ENCODE results near the gene DQX1.

- TF ChIP-seq RFX5 (IDR thresholded peaks at IDR 0.05; ENCODE audit: borderline replicate concordance, low read depth, low read length) (no peak), EP300 (IDR thresholded peaks at IDR 0.05; ENCODE audit: borderline replicate concordance in 1 of 2, low read depth in 2 of 2, low read length in 2 of 2) (no peak), CTCF (IDR thresholded peaks at IDR 0.05; ENCODE audit: control extremely low read depth in 1 of 3, insufficient read depth in 1 of 3, low read depth in 1 of 3, low read length in 3 of 3) (no peak), YY1 (IDR thresholded peaks at IDR 0.05; ENCODE audit: low read depth, low read length) (no peak), POLR2AphosphoS5 (IDR thresholded peaks at IDR 0.05; ENCODE audit: low read depth, low read length) (no peak), SP2 (IDR thresholded peaks at IDR 0.05; ENCODE audit: low read length) (no peak), POLR2A (IDR thresholded peaks at IDR 0.05; ENCODE audit: control extremely low read depth in 1 of 2, low read depth in 2 of 2, low read length in 2 of 2) (no peak), EZH2 (IDR thresholded peaks at IDR 0.05; ENCODE audit: low read depth, low read length, severe bottlenecking) (no peak), CEBPB (IDR thresholded peaks at IDR 0.05; ENCODE audit: low read depth, low read length) (no peak), TAF7 (optimal IDR thresholded peaks at IDR 0.05; ENCODE audit: borderline replicate concordance, low read depth, low read length) (no peak), BRCA1 (IDR thresholded peaks at IDR 0.05; ENCODE audit: low read depth, low read length) (no peak), CHD2 (IDR thresholded peaks at IDR 0.05; ENCODE audit: low read length) (no peak), RBBP5 (IDR thresholded peaks at IDR 0.05; ENCODE audit: borderline replicate concordance, low read depth, low read length) (no peak), RNF2 (IDR thresholded peaks at IDR 0.05; ENCODE audit: borderline replicate concordance, low read depth, low read length, missing control alignments, poor library complexity, severe bottlenecking) (no peak)
These were observed 9.4 kb downstream of the DQX1 start for GRCh38 chr2:74516650-74517049.
